ENCODE measurements around the gene LRMDA. TPM values are rescaled to one million over a fixed set of nuclear protein-coding genes. Genes with fewer than 3 reads are reported as not detected.

The LRMDA gene
- total and polyA plus RNA-seq, 2 of the 13 experiments (the other 11 are each of a cell fraction or from before 2014, with no cell fraction given), result 13.4 to 22.0 TPM

GRCh38 chr10:75607576-75607975, 176.2 kb downstream of the LRMDA start:
- no TSS peak for BruUV-seq (replicated peaks)
- ATAC-seq (no peak), FAIRE-seq (no peak), DNase-seq (ENCODE audit: low spot score) (no peak)
- ChIA-PET POLR2A (interaction anchor here (0.6 kb wide), 1 partner anchor 170 kb away, joined by 3 read pairs; no protein-coding TSS in a partner anchor), CTCF (ENCODE audit: low intra/inter-chr PET ratio, low total read pairs) (no interaction called here)
- no peaks in the 10 kb centered on the region for H3K36me3 ChIP-seq (replicated peaks in 1 of 2; ENCODE audit: control insufficient read depth in 1 of 2, insufficient read depth in 2 of 2, low read length in 2 of 2)
- H3K27ac ChIP-seq (ENCODE audit: extremely low read length, insufficient read depth, low read length), result no peak overlapping the region
- intact Hi-C loops (cut with micrococcal nuclease; ENCODE audit: unreplicated experiment), result loop anchor here (10.0 kb wide), 1 partner anchor 203 kb away; the partner anchor contains the start of gene ZNF503
- no peaks in the 10 kb centered on the region for H3K27me3 ChIP-seq (ENCODE audit: control insufficient read depth in 1 of 2, insufficient read depth in 2 of 2, low read length in 2 of 2)
- peaks cover 60% of the 10 kb centered on the region for H3K4me1 ChIP-seq (ENCODE audit: insufficient read depth, low read length)
- H3K4me2 ChIP-seq (ENCODE audit: low read depth, low read length), result no peak overlapping the region
- H2AFZ ChIP-seq (ENCODE audit: low read length), result no peak overlapping the region
- H4K20me1 ChIP-seq (ENCODE audit: insufficient read depth, low read length), result no peaks in the 10 kb centered on the region
- in situ Hi-C loops (cut with HindIII; ENCODE audit: extremely low pct_ligation_motif_present, low pct_unique_long_range_greater_than_20kb), result no loop called here
- H3K4me3 ChIP-seq (replicated peaks in 1 of 3; ENCODE audit: insufficient read depth in 1 of 3, low read depth in 2 of 3, low read length in 3 of 3), result no peak overlapping the region
- H3K79me2 ChIP-seq (ENCODE audit: insufficient read depth, low read length), result no peaks in the 10 kb centered on the region
- no peaks in the 10 kb centered on the region for H3K9me3 ChIP-seq (ENCODE audit: low read length)
- no peak overlapping the region for H3K9ac ChIP-seq (ENCODE audit: insufficient read depth, low read depth, low read length)
- TF ChIP-seq ZFY (CRISPR knock-in tag; IDR thresholded peaks at IDR 0.05), result no peak
- TF ChIP-seq ONECUT2 (CRISPR knock-in tag; IDR thresholded peaks at IDR 0.05), result no peak
- TF ChIP-seq, protein P1, sequence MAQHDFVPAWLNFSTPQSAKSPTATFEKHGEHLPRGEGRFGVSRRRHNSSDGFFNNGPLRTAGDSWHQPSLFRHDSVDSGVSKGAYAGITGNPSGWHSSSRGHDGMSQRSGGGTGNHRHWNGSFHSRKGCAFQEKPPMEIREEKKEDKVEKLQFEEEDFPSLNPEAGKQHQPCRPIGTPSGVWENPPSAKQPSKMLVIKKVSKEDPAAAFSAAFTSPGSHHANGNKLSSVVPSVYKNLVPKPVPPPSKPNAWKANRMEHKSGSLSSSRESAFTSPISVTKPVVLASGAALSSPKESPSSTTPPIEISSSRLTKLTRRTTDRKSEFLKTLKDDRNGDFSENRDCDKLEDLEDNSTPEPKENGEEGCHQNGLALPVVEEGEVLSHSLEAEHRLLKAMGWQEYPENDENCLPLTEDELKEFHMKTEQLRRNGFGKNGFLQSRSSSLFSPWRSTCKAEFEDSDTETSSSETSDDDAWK (CRISPR knock-in tag; IDR thresholded peaks at IDR 0.05), result no peak
- no peak for TF ChIP-seq KAT8 (CRISPR knock-in tag; IDR thresholded peaks at IDR 0.05)
- no peak for TF ChIP-seq LRRFIP1 (CRISPR knock-in tag; conservative IDR thresholded peaks at IDR 0.05)
- TF ChIP-seq, protein P2, sequence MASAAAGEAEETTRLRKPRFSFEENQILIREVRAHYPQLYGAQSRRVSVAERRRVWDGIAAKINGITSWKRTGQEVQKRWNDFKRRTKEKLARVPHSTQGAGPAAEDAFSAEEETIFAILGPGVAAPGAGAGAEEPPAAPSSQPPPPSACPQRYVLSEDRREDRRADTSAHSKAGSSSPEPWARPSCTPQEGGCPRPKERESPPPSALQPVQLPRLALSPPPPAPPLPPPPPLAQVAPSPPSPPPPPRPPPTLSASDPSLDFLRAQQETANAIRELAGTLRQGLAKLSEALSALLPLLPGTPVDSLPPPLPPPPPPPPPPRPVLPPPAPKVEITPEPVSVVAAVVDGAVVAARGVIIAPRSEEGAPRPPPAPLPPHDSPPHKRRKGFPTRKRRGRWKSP (CRISPR knock-in tag; IDR thresholded peaks at IDR 0.05), result no peak
- TF ChIP-seq RNF2 (conservative IDR thresholded peaks at IDR 0.05; ENCODE audit: low read depth), result no peak
- no peak for TF ChIP-seq ZBTB25 (CRISPR knock-in tag; IDR thresholded peaks at IDR 0.05)
- no peak for TF ChIP-seq HIC2 (CRISPR knock-in tag; IDR thresholded peaks at IDR 0.05; ENCODE audit: low read depth)
- TF ChIP-seq HOMEZ (CRISPR knock-in tag; IDR thresholded peaks at IDR 0.05; ENCODE audit: low read depth), result no peak
- no peak for TF ChIP-seq CC2D1A (CRISPR knock-in tag; IDR thresholded peaks at IDR 0.05)
- no peak for TF ChIP-seq TAF1 (CRISPR knock-in tag; IDR thresholded peaks at IDR 0.05)
- TF ChIP-seq FUBP1 (CRISPR knock-in tag; IDR thresholded peaks at IDR 0.05; ENCODE audit: borderline replicate concordance), result no peak
- no peak for TF ChIP-seq ZNF564 (CRISPR knock-in tag; IDR thresholded peaks at IDR 0.05)

Data from HepG2 (cell line).